Stimulated activated CD8-positive, alpha-beta memory T cell treated with anti-CD3 and anti-CD28 coated beads, Interleukin-7, amount 100 ng/mL, for 24 hours (primary cell): Measurements from ENCODE around the gene CEP72.
A peak's percentile ranks its signal among the peaks of the same experiment; 100 is the strongest.
"Not testable (repeated sequence)": the region's sequence is repeated elsewhere in the genome, so short reads cannot be mapped to it uniquely, and the experiment has no call there.

Experiments used
- DNase-seq: peaks from one replicate; pipeline ENCODE4 v3.0.0-alpha.2; 2020; ENCODE audit warnings: low read depth

CEP72 gene

DNA sequence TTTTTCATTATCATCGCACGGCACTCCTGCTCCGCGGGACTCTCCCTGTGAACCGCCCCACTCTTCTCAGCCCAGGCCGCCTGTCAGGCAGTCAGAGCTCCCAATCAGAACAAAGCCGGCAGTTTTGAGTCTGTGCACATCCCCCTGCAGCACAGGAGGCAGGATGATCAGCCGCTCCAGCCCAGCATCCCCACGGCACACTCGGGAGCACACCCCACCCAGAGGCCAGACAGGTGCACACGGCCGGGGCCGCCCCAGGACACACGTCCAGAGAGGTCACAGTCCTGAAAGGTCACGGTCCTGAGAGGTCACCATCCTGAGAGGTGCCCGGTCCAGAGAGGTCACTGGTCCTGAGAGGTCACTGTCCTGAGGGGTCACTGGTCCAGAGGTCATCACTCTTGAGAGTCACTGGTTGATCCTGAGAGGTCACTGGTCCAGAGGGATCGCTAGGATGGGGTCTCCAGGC is 72.6 kb downstream of the CEP72 start:
- no peak for DNase-seq

DNA sequence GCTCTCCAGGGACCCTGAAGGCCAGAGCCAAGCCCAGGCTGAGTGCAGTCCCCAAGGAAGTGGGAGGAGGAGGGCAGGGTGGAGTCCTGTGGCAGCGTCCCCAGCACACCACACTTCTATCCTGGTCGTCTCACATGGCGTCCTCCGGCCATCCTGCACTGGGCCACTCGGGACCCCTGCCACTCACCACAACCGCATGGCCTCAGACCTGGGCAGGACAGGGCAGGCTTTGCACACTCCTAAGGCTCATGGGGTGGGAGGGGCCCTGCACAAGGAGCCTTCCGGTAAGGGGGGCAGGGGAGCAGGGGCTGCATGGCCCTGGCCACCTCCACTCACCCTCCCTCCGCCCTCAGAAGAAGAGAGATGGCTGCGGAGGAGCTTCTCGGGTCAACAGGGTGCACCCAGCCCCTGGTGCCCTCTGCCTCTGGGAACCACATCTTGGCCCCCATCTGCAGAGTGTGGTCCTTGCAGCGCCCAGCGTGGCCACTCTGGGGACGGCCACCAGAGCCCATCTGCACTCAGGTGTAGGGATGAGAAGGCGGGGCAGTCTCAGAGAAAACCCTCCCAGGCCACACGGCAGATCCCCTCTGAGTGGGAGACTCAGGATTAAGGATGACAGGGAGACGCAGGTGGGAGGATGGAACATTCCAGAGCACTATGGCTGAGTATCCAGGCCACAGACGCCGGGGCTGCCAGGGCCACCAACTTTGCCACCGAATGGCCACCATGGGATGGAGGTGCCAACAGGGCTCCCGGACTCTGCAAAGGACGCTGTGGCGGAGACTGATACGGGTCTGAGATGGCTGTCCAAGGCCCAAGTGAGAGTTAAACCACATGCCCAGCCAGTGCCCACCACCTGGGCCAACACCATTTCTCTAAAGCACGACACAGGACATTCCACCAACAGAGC is 73.4 kb downstream of the CEP72 start:
- DNase-seq = no peak

GRCh38 chr5:686172-686523 is 74.0 kb downstream of the CEP72 start:
- DNase-seq = not testable (repeated sequence)

- DNase-seq = not testable (repeated sequence)
Measured at GRCh38 chr5:686936-687335, 74.8 kb downstream of the CEP72 start.

DNA sequence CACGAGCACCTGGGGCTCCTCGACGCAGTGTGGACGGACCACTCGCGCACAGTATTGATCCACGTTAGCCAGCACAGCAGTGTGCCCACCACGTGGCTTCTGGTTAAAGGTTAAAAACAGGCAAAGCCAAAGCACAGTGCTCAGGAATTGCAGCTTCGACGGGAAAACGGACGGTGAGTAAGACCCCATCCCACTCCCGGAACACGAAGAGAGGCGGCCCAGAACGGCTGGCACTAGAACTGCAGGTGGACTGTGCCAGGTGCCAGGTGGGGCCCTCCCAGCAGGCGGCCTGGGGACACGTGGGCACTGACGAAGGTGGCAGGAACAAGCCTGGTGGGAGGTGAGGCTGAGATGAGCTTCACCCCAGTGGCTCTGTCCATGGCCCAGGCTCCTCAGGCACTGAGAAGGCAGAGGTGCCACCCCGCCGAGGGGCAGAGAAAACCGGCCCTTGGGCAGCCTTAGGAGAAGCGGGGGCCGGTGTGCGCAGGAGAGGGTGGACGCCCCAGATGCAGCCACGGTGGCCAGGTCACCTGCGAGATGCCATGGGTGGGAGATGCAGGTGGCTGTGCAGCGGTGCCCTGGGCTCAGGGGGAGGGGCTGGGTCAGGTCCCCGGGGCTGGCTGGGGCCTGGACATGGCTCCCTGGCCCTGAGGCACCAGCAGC is 76.3 kb downstream of the CEP72 start:
- DNase-seq = not testable (repeated sequence)

DNA sequence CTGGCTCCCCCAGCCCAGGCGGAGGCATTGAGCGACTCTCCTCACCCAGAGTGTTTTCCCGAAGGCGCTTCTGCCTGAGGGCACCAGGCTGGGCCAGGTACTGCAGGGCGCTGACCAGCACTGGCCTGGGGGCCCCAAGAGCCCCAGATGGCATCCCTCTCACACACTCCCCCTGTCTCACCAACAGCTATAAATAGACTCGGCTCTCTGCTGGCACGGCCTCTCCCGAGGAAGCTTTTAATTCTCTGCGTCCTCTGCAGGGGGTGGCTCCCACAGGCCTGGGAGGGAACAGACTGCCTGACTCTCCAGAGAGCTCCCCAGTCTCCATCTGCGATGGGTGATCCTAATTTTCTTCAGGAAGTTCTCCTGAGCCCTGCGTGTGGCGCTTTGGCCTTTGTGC is 78.2 kb downstream of the CEP72 start:
- DNase-seq = not testable (repeated sequence)

GRCh38 chr5:691049-691448 is 78.9 kb downstream of the CEP72 start:
- DNase-seq = not testable (repeated sequence)

- no peak for DNase-seq
Measured at GRCh38 chr5:691817-692528, 79.8 kb downstream of the CEP72 start.

DNA sequence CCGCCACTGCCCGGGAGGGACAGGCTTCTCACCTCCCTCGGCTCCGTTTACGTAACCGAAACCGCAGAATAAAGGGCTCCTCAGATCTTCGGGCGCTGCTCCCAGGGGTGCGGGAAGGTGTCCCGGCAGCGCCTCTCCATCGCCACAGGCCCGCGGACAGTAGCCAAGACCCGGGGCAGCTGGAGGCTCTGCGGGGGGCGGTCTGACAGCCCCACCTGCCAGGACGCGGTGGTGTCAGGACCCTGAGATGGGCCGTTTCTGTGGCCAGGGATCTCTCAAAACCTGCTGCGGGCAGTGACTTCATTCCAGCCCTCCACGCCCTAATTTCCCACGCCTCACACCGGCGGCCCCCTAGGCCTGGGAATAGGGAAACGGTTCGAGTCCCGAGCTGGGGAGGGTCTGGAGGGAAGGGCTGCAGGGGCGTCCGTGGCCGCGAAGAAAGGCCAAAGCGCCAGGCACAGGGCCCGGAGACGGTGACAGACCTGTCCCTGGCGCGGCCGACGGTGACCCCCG is 80.4 kb downstream of the CEP72 start:
- DNase-seq = not testable (repeated sequence)

DNA sequence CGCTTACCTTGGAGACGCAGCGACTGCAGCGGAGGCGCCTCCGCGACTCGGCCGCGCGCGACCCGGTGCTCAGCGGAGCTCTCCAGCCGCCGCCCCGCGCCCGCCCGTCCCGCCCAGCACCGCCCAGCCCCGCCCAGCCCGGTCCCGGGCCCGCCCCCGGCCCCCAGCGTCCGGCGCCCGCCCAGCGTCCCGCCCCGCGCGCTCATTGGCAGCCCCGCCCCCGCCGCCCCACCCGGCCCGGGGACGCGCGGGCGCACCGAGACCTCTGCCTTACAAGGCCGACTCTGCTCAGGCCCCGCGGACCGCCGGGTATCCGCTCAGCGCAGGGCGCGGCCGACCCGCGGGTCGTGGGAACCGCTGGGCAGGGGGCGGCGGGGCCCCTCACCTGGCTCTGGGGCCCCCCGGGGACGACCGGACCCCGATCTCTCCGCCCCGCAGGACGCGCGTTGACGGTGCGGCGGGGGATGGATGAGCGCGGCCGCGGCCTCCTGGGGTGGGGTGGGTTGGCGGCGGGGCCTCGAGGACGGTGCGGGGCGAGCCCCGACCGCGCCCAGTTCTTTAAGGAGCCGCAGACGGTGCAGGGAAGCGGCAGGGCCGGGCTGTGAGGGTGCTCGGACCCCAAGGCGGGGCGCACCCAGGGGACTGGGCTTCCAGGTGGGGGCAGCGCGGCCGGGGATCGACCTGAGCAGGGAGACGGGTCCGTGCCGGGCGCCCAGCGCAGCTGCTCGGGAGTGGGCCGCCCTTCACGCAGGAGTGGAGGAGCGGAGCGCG is 81.3 kb downstream of the CEP72 start, which contains the start of gene TPPP:
TSS of gene TPPP (minus strand) at position 82 of the 771 bp plus-strand sequence. CDS start 15,292 bp downstream, outside the sequence.
- DNase-seq = peak; percentile 68

DNA sequence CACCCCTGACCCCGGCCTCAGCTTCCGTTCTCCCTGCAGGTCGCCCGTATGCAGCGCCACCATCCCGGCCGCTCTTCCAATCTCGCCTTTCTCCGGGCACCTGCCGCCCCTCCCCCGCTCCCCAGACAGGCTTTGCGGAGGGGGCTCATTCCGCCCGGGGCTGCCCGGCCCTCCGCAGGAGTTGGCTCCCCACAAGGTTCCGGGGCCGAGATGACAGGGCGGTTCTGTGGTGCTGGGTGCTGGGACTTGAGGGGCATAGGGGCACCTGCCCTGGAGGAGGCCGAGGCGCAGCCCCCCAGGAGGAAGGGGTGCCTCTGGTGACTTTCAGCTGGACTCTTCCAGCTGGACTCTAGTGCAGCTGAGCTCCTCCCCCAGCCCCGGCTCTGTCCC is 81.9 kb downstream of the CEP72 start:
- not testable (repeated sequence) for DNase-seq

- not testable (repeated sequence) for DNase-seq
Measured at GRCh38 chr5:695475-695874, 83.3 kb downstream of the CEP72 start.

DNA sequence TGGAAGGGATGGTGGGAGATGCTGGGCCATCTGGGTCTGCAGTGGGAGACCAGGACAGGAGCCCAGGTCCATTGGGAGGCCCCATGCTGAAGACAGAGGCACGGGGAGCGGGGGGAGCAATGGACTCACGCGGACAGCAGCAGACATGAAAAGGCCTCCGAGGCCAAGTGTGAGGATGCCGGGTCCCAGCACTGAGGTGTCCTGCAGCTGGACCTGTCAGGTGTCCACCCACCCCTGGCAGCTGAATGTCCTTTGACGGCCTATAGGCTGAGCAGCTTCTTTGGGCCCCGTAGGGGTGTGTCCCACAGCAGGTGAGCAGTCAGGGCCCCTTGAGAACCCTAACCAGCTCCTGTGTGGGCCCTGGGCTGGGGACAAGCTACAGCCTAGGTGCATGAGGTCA is 84.1 kb downstream of the CEP72 start:
- DNase-seq = not testable (repeated sequence)

- DNase-seq = not testable (repeated sequence)
Measured at GRCh38 chr5:696753-697702, 84.9 kb downstream of the CEP72 start.
